GF-D8 (cell line): ENCODE data around the gene CTNNBIP1.

Experiments used
- DNase-seq: peaks from one replicate; lab custom pipeline; 2025; lab: John Stamatoyannopoulos, UW

Gene CTNNBIP1

GRCh38 chr1:9853249-9853595, 56.8 kb downstream of the CTNNBIP1 start:
- DNase-seq: no peak

- DNase-seq: no peak
These were observed 57.4 kb downstream of the CTNNBIP1 start for GRCh38 chr1:9852410-9853248.

- no peak for DNase-seq
These were observed 58.1 kb downstream of the CTNNBIP1 start for GRCh38 chr1:9852004-9852403.

- no peak for DNase-seq
These were observed 59.5 kb downstream of the CTNNBIP1 start for GRCh38 chr1:9850442-9851162.

DNA sequence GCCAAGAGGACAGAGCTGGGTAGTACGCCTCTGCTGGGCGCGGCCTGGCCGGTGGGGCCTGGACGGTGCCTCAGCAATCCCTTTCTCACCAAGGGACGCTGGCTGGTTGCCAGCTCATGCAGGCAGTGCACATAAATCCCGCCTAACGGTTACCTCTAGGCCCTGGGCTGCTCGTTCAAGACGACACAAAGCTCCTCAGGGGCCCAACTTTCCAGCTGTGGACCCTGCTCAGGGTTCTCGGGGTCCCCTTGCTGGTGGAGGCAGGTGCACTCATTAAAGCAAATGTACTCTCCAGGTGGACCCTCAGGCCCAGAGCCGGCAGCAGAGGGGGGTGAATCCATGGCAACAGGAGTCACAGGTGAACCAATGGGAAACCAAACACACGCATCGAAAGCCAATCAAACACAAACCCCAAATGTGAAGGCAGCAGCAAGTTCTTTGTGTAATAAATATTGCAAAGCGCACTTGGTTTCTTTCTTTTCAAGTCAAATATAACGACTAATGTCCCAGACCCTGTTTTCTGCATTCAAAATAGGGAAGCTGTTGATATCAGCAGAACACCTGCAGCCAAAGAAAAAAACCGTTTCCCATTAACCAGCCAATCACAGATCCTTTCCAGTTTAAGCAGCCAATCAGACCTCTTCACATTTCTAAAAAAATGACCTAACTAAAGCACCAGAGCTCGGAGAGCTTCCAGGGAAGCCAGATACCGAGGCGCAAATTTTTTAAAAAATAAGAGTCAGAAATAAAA, 60.2 kb downstream of the CTNNBIP1 start:
- DNase-seq: no peak

- DNase-seq: no peak
These were observed 62.0 kb downstream of the CTNNBIP1 start for GRCh38 chr1:9848022-9848421.

DNA sequence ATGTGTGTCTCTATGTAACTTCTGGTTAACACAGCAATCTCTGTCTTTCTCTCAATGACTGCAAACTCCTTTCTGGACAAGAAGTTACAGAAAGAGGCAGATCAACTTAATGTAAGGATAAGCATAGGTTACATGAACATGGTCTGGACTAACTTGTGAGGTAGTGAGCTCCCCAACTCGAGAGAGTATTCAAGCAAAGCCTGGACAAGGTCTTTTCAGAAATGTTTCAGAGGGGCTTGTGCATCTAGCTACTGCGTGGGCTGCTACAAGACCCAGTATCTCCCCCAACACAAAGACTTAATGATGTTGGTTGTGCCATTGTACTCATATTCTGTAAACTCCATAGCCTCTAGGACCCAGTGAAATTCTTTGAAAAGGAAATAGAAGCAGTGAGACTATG, 62.8 kb downstream of the CTNNBIP1 start:
- DNase-seq: no peak

DNA sequence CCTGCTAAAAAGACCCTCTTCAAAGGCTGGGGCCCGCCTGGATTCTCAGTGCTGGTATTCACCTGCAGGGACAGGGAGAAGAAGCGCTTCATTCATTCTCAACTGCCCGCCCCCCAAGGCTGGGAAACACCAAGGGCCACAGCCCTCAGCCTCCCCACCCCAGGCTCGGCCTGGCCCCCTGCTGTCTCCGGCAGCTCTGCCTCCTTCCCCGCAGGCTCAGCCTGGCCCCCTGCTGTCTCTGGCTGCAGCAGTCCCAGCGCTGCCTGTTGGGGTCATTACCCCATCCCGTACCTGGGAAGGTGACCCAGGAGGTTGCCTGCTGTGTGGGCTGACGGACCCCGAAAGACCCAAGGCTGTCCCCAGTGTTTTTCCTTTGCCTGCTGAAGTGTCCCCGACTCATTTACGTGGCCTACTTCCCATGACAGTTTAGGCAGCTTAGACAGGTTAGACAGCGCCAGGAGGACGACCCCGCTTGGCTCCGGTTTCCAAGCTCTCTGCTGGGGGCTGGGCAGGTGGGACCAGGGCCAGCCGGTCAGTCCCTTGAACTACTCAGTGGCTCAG, 63.4 kb downstream of the CTNNBIP1 start:
- DNase-seq: no peak

GRCh38 chr1:9845914-9846313, 64.2 kb downstream of the CTNNBIP1 start:
- DNase-seq: no peak

GRCh38 chr1:9844756-9845155, 65.3 kb downstream of the CTNNBIP1 start:
- no peak for DNase-seq

DNA sequence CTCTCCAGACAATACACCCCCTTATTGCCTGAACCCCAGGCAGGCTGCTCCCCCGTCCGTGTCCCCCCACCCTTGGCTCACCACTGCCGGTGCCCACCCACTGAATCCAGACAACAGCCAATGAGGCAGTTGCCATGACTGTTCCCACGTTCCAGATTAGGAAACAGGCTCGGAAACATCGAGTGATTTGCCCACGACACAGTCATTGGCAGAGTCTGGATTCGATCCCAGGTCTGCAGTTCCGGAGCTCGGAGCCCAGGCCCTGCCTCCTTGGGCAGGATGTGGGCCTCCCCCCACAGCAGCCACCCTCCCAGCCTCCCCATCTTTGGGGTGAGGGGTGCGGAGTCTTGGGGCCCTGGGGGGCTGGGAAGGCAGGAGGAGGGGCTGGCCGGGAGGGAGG, 66.0 kb downstream of the CTNNBIP1 start:
- no peak for DNase-seq

- DNase-seq: no peak
These were observed 66.5 kb downstream of the CTNNBIP1 start for GRCh38 chr1:9843576-9843945.

- no peak for DNase-seq
These were observed 67.1 kb downstream of the CTNNBIP1 start for GRCh38 chr1:9842781-9843575.

DNA sequence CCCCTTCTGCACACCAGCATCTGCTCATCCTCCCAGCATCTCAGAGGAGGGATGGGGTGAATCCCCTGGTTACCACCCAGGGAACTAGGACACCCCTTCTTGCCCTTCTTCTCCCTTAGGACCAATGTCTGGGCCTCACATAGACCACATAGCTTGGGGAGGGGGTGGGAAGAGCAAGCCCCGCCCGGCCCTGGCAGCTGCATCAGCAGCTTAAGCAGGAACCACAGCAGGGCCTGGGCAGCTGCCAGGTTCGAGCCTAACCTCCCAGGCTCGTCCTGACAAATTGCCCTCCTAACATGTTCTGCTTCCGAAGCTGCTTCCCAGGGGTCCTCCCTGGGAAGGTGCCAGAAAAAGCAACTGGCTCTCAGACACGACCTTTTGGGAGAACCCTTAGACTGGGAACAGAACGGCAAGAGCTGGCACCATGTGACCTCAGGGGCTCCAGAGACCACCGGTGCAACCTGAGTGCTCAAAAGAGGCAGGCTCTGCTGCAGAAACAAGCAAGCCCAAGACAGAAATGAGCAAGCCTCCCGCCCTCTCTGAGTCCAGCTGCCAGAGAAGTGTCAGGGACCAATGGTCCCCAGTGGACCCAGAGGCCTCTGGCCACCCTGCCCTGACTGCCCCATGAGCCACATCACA, 67.9 kb downstream of the CTNNBIP1 start:
- DNase-seq: no peak

- DNase-seq: no peak
These were observed 68.6 kb downstream of the CTNNBIP1 start for GRCh38 chr1:9841460-9841859.

- DNase-seq: no peak
These were observed 69.9 kb downstream of the CTNNBIP1 start for GRCh38 chr1:9840176-9840575.

GRCh38 chr1:9838946-9839345, 71.1 kb downstream of the CTNNBIP1 start:
- DNase-seq: no peak

DNA sequence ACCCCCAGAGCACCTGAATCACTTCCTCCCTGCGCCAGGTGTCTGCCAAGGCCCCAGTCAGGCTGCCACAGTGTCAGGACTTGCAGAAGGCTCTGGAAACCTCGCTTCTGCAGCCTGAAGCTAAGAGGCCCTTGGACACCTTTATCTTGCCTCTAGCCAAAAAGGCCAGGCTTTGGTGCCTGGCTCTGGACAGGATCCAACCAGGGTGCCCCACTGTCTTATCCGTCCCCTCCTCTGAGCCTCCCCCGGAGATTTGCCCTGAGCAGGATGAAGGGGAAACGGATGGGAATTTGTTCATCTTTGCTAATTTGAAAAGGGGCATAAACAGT, 73.5 kb downstream of the CTNNBIP1 start:
- DNase-seq: no peak

DNA sequence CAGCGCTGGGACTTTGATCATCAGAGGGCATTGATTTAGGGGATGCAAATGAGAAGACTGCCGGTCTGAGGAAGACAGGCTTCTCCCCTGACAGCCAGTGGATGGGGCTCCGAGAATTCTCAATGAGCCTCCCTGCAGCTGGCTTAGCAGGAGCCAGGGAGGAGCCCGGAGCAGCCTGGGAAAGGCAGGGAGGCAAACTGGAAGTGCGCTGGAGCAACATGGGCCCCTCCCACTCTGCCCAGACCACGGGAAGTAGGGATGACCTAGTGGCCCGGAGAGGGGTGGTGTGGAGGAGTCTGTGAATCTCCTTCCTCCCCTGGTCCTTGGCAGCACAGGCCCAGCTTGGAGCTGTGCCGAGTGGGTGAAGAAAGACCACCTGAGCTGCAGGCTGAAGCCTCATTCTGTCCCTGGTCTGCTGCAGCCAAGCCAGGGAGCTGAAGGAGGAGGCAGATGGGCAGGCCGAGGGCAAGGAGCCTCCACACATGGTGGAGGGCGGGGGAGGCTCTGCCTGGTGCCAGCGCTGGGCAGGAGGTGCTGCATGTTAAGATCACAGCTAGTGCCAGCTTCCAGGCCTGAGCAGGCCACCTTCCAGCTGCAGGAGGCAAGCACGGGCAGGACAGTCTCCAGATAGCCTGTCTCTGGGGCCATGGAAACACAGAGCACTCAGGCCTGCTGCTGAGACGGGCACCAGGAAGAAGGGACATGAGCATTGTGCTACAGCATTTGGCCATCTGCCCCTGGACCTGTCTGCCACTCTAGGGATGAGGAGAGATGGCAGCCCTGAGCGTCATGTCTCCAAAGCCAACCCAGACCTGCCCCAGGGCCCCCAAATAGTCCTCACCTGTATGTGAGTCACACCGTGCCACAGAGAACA, 74.1 kb downstream of the CTNNBIP1 start:
- DNase-seq: no peak

DNA sequence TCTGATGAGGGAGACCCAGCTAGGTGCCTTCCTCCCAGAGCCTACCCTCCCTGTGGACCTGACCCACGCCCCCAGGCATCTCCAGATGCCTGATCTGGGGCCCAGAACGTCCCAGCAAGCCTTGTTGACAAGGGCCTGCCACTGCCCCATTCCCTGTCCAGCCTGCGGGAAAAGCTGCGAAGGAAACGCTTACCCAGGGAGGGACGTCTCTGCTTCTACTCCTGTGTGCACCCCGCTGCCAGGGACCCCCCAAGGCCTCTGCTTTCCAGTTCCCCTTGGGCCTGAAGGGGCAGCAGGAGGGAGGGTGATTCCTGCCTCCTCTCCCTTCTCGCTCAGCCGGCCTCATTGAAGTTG, 74.7 kb downstream of the CTNNBIP1 start:
- no peak for DNase-seq

DNA sequence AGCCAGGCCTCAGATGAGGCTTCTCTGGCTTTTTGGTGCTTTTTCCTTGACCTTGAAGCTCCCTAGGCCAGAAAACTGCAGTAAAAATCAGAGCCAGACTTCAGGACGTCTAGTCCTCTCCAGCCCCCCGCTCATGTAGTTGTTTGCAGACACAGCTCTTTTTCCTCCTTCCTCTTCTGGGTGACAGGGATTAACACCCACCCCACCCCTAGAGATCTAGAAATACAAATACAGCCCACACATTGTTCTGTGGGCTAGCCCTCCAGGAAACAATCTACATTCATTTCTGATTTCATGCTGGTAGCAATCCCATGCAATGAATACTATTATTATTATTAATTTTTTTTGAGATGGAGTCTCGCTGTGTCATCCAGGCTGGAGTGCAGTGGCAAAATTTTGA, 76.4 kb downstream of the CTNNBIP1 start:
- DNase-seq: no peak
